SHP77 treated with DMSO at 0.1 percent for 48 hours (cell line): ENCODE data around the gene AMZ1.
A peak's percentile ranks its signal among the peaks of the same experiment; 100 is the strongest.
"Not testable (repeated sequence)": the region's sequence is repeated elsewhere in the genome, so short reads cannot be mapped to it uniquely, and the experiment has no call there.

Experiments used
- DNase-seq: peaks from one replicate; lab custom pipeline; 2025; lab: John Stamatoyannopoulos, UW

Gene AMZ1

GRCh38 chr7:2691932-2692439 is 4.0 kb downstream of the AMZ1 start:
- not testable (repeated sequence) for DNase-seq

- DNase-seq: no peak
Measured at GRCh38 chr7:2692543-2692942, 4.5 kb downstream of the AMZ1 start.

- DNase-seq: not testable (repeated sequence)
Measured at GRCh38 chr7:2693420-2694121, 5.6 kb downstream of the AMZ1 start.

GRCh38 chr7:2694122-2694436 is 6.1 kb downstream of the AMZ1 start:
- DNase-seq: not testable (repeated sequence)

GRCh38 chr7:2698581-2699288 is 10.7 kb downstream of the AMZ1 start:
- DNase-seq: peak; percentile 31

GRCh38 chr7:2699289-2699620 is 11.3 kb downstream of the AMZ1 start:
- no peak for DNase-seq

- DNase-seq: no peak
Measured at GRCh38 chr7:2700141-2700850, 12.3 kb downstream of the AMZ1 start.

GRCh38 chr7:2701424-2701823 is 13.4 kb downstream of the AMZ1 start:
- DNase-seq: no peak

GRCh38 chr7:2701832-2702593 is 14.0 kb downstream of the AMZ1 start:
- DNase-seq: no peak

- DNase-seq: no peak
Measured at GRCh38 chr7:2702594-2702957, 14.6 kb downstream of the AMZ1 start.

- DNase-seq: no peak
Measured at GRCh38 chr7:2705371-2706096, 17.5 kb downstream of the AMZ1 start.

- DNase-seq: no peak
Measured at GRCh38 chr7:2706685-2707126, 18.7 kb downstream of the AMZ1 start.

- DNase-seq: no peak
Measured at GRCh38 chr7:2707481-2707880, 19.5 kb downstream of the AMZ1 start.

- no peak for DNase-seq
Measured at GRCh38 chr7:2708041-2708440, 20.0 kb downstream of the AMZ1 start.

GRCh38 chr7:2708547-2709310 is 20.7 kb downstream of the AMZ1 start:
- no peak for DNase-seq

GRCh38 chr7:2709553-2710285 is 21.7 kb downstream of the AMZ1 start:
- peak; percentile 83 for DNase-seq

GRCh38 chr7:2710286-2710655 is 22.3 kb downstream of the AMZ1 start:
- DNase-seq: no peak

- DNase-seq: no peak
Measured at GRCh38 chr7:2710901-2711551, 23.0 kb downstream of the AMZ1 start.

GRCh38 chr7:2711895-2712675 is 24.1 kb downstream of the AMZ1 start:
- no peak for DNase-seq
